HFF-Myc (cell line): Measurements from ENCODE around the gene DBP.
"Not testable (repeated sequence)": the region's sequence is repeated elsewhere in the genome, so short reads cannot be mapped to it uniquely, and the experiment has no call there.

Experiments used
- DNase-seq: peaks from one replicate; pipeline ENCODE4 v3.0.0-alpha.2; 2011; ENCODE audit warnings: low read depth; ENCODE audit errors: extremely low read depth
- H3K4me3 ChIP-seq: replicated peaks from 2 replicates; pipeline ENCODE4 v1.5.1; 2011; ENCODE audit warnings: low read depth, mild to moderate bottlenecking, control low read depth, low read length
- CTCF ChIP-seq: IDR thresholded peaks from 2 replicates; pipeline ENCODE4 v1.5.1; 2012; ENCODE audit warnings: mild to moderate bottlenecking, low read depth, low read length, control low read depth; ENCODE audit errors: missing control alignments

DBP gene

GRCh38 chr19:48635263-48635965 is 1.8 kb downstream of the DBP start:
- peak overlapping the region; percentile 47 for H3K4me3 ChIP-seq
- no peak for TF ChIP-seq CTCF
- DNase-seq, result no peak

- TF ChIP-seq CTCF, result no peak
- peak overlapping the region; percentile 2; the same call in 1 of the 2 replicates for H3K4me3 ChIP-seq
- peak; percentile 75 for DNase-seq
These were observed 2.5 kb downstream of the DBP start for GRCh38 chr19:48634424-48635262.

- peak overlapping the region; percentile 2; the same call in 1 of the 2 replicates for H3K4me3 ChIP-seq
- TF ChIP-seq CTCF, result no peak
- no peak for DNase-seq
These were observed 3.2 kb downstream of the DBP start for GRCh38 chr19:48634036-48634342.

GRCh38 chr19:48633148-48634035 is 3.8 kb downstream of the DBP start:
- DNase-seq, result no peak
- H3K4me3 ChIP-seq, result no peak overlapping the region

GRCh38 chr19:48632692-48633147 is 4.5 kb downstream of the DBP start:
- DNase-seq, result no peak
- TF ChIP-seq CTCF, result no peak
- H3K4me3 ChIP-seq, result no peak overlapping the region

More at GRCh38 chr19:48633148-48634035, 3.8 kb downstream of the DBP start:
- no peak for TF ChIP-seq CTCF

- DNase-seq, H3K4me3 ChIP-seq: not testable (repeated sequence)
These were observed 4.9 kb downstream of the DBP start for GRCh38 chr19:48632286-48632685.
